Keratinocyte (primary cell): ENCODE measurements around the gene RNASE8.

Experiments used
- EZH2 ChIP-seq: IDR thresholded peaks from one replicate; pipeline ENCODE4 v1.6.1; 2012; ENCODE audit warnings: inconsistent platforms, mild to moderate bottlenecking, low read length, moderate library complexity
- TF ChIP-seq, protein P1 (sequence below), 3 experiments: IDR thresholded peaks in 1 of 3; conservative IDR thresholded peaks in 1 of 3; optimal IDR thresholded peaks in 1 of 3; 2 replicates in 2 of 3; 3 replicates in 1 of 3; pipeline versions ENCODE3 to v1.5.1; 2011; ENCODE audit warnings: low read length in 3 of 3, mild to moderate bottlenecking in 3 of 3, moderate library complexity in 2 of 3, control low read depth in 1 of 3, inconsistent platforms in 1 of 3; ENCODE audit not compliant: insufficient read depth in 2 of 3; ENCODE audit errors: extremely low read depth in 1 of 3

DNA sequence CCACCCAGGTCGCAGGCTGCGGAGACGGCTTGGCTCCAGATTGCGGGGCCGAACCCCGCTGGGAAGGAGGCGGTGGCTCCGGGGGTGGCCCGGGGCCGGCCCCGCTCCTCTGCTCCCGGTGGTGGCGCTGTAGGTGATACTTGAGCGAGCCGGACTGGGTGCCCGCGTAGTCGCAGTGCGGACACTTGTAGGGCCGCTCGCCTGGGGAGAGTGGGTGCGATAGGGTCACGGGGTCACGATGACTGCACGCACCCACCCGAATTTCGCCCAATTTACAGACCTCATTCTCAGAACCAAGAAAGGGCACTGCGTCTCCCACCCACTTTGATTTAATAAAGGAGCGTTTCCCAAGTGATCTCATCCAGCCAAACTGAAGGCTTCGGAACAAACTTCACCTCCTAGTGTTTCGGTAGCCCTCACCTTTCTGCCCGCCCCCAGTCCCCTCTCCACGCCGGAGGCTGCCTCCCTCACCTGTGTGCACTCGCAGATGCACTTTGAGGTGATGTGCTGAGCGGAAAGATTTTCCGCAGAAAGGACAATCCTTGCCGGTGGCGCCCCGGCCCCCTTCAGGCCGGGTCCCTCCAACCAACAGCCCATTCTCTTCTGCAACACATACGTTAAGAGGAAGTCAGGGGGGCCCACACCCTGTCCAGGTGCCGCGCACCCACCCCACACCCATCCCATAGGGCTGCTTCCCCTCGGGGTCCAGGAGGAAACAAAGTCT, 33.5 kb downstream of the RNASE8 start:
- TF ChIP-seq, protein P1, sequence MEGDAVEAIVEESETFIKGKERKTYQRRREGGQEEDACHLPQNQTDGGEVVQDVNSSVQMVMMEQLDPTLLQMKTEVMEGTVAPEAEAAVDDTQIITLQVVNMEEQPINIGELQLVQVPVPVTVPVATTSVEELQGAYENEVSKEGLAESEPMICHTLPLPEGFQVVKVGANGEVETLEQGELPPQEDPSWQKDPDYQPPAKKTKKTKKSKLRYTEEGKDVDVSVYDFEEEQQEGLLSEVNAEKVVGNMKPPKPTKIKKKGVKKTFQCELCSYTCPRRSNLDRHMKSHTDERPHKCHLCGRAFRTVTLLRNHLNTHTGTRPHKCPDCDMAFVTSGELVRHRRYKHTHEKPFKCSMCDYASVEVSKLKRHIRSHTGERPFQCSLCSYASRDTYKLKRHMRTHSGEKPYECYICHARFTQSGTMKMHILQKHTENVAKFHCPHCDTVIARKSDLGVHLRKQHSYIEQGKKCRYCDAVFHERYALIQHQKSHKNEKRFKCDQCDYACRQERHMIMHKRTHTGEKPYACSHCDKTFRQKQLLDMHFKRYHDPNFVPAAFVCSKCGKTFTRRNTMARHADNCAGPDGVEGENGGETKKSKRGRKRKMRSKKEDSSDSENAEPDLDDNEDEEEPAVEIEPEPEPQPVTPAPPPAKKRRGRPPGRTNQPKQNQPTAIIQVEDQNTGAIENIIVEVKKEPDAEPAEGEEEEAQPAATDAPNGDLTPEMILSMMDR (optimal IDR thresholded peaks at IDR 0.05 in 1 of 3, IDR thresholded peaks at IDR 0.05 in 1 of 3, conservative IDR thresholded peaks at IDR 0.05 in 1 of 3; ENCODE audit: extremely low read depth in 1 of 3, insufficient read depth in 2 of 3, low read length in 3 of 3), result no peak
- TF ChIP-seq EZH2, result no peak
